Activated gamma-delta T cell treated with anti-CD3 and anti-CD28 coated beads, Interleukin-2, amount 50 U/mL, for 16 hours (primary cell): ENCODE measurements around the gene TMEM74B.
"Not testable (repeated sequence)": the region's sequence is repeated elsewhere in the genome, so short reads cannot be mapped to it uniquely, and the experiment has no call there.

ENCODE experiments used
- DNase-seq: peaks from one replicate; pipeline ENCODE4 v3.0.0-alpha.2; 2020; ENCODE audit warnings: low read depth

TMEM74B gene

DNA sequence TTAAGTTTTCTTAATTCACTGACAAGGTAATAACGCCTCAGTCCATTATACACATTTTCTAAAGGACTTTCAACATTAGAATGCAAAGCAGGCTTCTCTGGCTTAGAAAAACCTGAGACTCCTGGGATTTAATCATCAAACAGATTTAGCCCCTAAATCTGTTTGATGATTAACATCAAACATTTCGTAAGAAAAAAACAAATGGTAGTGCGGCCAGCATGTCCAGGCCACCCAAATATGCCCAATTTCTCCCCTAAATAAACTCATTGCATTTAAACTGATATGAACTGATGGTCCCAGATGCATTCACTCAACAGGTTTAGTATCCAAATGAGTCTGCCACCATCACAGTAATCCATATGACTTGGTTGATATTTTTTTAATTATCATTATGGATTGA is 6.2 kb downstream of the TMEM74B start:
- DNase-seq: no peak

DNA sequence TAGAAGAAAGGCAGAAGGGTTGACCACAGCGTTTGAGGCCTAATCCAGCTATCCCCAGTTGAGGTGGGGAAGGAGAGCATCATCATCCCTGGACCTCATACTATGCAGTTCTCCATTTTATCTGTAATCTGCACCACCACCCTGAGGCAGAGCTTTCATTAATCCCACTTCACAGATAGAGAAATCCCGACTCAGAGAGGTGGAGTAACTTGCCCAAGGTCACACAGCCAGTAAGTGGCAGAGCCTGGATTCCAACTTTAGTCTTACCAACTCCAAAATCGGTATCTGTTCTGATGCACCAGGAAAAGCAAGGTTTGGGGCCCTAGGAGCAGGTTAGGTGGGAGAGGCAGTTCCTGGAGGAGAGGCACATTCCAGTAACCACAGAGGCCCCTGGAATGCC is 6.7 kb downstream of the TMEM74B start:
- no peak for DNase-seq

GRCh38 chr20:1177680-1178079 is 7.1 kb downstream of the TMEM74B start:
- DNase-seq: no peak

DNA sequence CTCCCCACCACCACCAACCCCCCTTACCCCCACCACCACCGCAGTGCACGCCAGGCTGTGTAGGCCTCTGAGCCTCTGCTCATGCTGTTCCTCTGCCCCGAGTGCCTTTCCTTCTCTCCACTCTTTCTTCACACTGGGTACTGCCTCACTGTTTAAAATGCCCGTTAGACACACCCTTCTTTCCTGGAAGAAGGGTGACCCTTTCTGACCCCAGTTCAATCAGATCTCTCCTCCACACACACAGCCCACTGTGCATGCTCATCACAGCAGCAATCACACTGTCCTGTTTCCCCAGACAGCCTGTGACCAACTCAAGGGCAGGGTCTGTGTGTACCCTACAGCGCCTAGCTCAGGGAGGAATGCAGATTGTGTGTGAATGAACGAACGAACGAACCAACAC is 10.0 kb downstream of the TMEM74B start:
- DNase-seq: no peak

- DNase-seq: no peak
Observed at GRCh38 chr20:1173698-1174097, 11.1 kb downstream of the TMEM74B start.

- no peak for DNase-seq
Observed at GRCh38 chr20:1171461-1172093, 13.2 kb downstream of the TMEM74B start.

DNA sequence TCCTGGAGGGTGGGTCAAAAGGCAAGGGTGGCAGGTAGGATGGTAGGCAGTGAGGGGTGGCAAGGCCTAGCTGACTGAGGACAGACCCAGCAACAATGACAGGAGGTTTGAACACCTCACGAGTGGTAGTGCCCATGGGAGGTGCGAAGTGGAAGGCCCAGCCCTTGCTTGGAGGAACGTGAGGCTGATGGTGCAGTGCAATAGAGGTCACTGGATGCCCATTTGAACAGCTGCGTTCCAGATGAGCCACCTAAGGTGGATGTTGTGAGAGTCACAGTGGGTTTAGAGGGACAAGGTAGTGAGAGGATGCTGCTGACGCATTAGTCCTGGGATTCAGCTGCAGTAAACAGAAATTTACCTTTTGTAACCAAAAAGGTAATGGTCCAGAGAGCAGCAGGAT is 15.6 kb downstream of the TMEM74B start:
- no peak for DNase-seq

GRCh38 chr20:1166948-1167720 is 17.6 kb downstream of the TMEM74B start:
- no peak for DNase-seq

- DNase-seq: no peak
Observed at GRCh38 chr20:1165941-1166340, 18.8 kb downstream of the TMEM74B start.

- no peak for DNase-seq
Observed at GRCh38 chr20:1165521-1165920, 19.3 kb downstream of the TMEM74B start.

DNA sequence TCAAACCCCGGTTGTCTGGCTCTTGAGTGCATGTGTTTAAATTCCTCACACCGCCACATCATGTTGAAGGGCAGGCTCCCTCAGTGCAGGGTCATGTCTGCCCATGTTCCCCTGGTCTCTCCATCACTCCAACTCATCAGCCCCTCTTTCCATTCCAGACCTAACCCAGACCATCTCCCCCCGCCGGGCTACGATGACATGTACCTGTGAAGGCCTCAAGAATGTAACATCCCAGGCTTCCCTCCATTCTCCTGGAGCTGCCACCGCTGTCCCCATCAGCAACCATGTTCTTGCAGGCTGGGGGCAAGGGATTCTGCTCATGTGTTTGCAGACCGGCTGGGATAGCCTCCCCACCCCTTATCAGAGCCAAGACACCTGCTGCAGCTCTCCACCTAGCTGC is 19.9 kb downstream of the TMEM74B start:
- no peak for DNase-seq

- DNase-seq: no peak
Observed at GRCh38 chr20:1163653-1164052, 21.1 kb downstream of the TMEM74B start.

GRCh38 chr20:1163105-1163504 is 21.7 kb downstream of the TMEM74B start:
- DNase-seq: no peak

DNA sequence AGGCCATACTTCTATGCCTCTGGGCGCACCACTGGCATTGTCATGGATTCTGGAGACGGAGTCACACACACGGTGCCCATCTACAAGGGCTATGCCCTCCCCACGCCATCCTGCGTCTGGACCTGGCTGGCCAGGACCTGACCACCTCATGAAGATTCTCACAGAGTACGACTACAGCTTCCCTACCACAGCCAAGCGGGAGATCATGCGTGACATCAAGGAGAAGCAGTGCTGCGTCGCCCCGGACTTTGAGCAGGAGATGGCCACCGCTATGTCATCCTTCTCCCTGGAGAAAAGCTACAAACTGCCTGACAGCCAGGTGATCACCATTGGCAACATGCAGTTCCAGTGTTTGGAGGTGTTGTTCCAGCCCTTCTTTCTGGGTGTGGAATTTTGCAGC is 23.8 kb downstream of the TMEM74B start:
- no peak for DNase-seq

- DNase-seq: no peak
Observed at GRCh38 chr20:1160496-1160895, 24.3 kb downstream of the TMEM74B start.

DNA sequence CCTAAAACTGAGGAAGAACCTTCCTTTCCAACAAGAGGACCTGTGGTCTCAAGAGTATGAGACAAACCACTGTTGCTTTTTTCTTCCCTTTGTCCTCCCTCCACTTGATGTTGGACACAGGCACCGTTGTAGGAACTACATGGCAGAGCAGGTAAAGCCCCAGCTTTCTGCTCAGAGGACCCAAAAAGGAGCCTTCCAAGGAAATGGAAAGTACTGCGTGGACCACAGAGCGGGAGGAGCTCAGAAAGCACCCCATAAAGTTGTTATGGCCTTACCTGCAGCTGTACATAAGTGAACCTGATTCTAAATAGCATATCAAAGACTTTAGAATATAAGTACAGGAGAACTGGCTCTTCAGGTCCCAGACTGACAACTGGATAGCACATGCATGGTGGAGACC is 29.4 kb downstream of the TMEM74B start:
- no peak for DNase-seq

- DNase-seq: no peak
Observed at GRCh38 chr20:1154691-1155090, 30.1 kb downstream of the TMEM74B start.

DNA sequence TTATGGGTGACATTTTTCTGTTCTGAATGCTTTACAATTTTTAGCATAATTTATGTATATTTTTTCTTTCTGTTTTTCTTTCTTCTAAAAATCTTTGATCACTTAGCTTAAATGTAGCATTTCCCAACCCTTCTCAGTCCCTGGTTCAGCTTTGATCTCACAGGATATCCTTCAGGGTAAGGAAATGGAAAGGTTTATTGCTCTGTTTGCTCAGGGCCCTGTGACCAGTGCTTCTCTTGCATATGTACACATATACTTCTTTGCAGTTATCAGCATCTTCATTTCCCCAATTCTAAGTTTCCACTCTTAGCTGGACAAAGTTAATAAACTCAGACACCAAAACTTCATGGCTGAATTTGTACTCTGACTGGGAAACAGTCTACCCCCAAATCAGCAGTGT is 30.6 kb downstream of the TMEM74B start:
- DNase-seq: no peak

DNA sequence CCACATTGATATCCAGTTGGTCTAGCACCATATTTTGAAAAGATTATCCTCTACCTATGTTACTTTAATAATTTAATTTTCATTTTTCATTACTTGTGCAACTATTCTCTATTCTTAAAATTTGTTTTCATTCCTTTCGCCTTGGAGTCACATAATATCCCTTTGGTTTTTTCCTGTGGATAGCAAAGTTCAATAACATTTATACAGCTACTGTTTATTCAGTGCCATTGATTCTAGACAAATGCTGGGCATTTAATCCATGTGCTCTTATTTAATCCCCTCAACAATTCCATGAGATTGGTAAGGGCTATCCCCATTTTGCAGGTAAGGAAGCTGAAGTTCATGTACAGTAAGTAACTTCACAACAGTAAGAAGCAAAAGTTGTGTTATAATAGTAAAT is 33.8 kb downstream of the TMEM74B start:
- DNase-seq: no peak

- DNase-seq: no peak
Observed at GRCh38 chr20:1150218-1150617, 34.6 kb downstream of the TMEM74B start.

DNA sequence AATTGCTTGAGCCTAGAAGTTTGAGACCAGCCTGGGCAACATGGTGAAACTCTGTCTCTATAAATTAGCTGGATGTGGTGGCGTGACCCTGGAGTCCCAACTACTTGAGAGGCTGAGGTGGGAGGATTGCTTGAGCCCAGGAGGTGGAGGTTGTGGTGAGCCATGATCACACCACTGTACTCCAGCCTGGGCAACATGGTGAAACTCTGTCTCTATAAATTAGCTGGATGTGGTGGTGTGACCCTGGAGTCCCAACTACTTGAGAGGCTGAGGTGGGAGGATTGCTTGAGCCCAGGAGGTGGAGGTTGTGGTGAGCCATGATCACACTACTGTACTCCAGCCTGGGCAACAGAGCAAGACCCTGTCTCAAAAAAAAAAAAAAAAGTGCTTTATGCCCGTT is 35.0 kb downstream of the TMEM74B start:
- DNase-seq: not testable (repeated sequence)

- no peak for DNase-seq
Observed at GRCh38 chr20:1146957-1147356, 37.8 kb downstream of the TMEM74B start.

- DNase-seq: no peak
Observed at GRCh38 chr20:1144401-1145172, 40.2 kb downstream of the TMEM74B start.
